GM12891 (cell line): ENCODE measurements around the gene MTFR1L. TPM values are rescaled to one million over a fixed set of nuclear protein-coding genes. Genes with fewer than 3 reads are reported as not detected.

Source experiments
- DNase-seq: peaks from one replicate; pipeline ENCODE4 v3.0.0; 2011; ENCODE audit warnings: low spot score; ENCODE audit not compliant: insufficient read length
- FAIRE-seq: peaks from 2 replicates; lab custom pipeline; 2011; peaks lifted over from hg19 to GRCh38; lab: Jason Lieb, UNC
- PAX5 ChIP-seq: IDR thresholded peaks from 2 replicates; pipeline ENCODE4 v1.6.1; 2011; ENCODE audit warnings: low read length, moderate library complexity, mild to moderate bottlenecking; ENCODE audit not compliant: insufficient read depth, severe bottlenecking
- POLR2A ChIP-seq: IDR thresholded peaks from 2 replicates; pipeline ENCODE4 v1.6.1; 2011; ENCODE audit warnings: low read depth, low read length, control low read depth
- POLR2AphosphoS5 ChIP-seq: IDR thresholded peaks from 2 replicates; pipeline ENCODE4 v1.6.1; 2011; ENCODE audit warnings: low read depth, low read length, control low read depth
- POU2F2 ChIP-seq: IDR thresholded peaks from 2 replicates; pipeline ENCODE4 v1.6.1; 2011; ENCODE audit warnings: low read depth, mild to moderate bottlenecking, control low read depth, low read length, moderate library complexity
- SPI1 ChIP-seq: IDR thresholded peaks from 2 replicates; pipeline ENCODE4 v1.6.1; 2011; ENCODE audit warnings: low read depth, low read length, control low read depth
- TAF1 ChIP-seq: IDR thresholded peaks from 2 replicates; pipeline ENCODE4 v1.6.1; 2011; ENCODE audit warnings: low read depth, low read length, control low read depth
- polyA plus RNA-seq: library from polyadenylated mRNA; unstranded; fragments of >200 nt; gene quantifications from one replicate; pipeline ENCODE4 v1.2.1, GENCODE V29; 2012; ENCODE audit warnings: low read depth, missing spikeins, inconsistent platforms; ENCODE audit not compliant: missing spikeins

Gene MTFR1L
- polyA plus RNA-seq: 31.3 TPM

DNA sequence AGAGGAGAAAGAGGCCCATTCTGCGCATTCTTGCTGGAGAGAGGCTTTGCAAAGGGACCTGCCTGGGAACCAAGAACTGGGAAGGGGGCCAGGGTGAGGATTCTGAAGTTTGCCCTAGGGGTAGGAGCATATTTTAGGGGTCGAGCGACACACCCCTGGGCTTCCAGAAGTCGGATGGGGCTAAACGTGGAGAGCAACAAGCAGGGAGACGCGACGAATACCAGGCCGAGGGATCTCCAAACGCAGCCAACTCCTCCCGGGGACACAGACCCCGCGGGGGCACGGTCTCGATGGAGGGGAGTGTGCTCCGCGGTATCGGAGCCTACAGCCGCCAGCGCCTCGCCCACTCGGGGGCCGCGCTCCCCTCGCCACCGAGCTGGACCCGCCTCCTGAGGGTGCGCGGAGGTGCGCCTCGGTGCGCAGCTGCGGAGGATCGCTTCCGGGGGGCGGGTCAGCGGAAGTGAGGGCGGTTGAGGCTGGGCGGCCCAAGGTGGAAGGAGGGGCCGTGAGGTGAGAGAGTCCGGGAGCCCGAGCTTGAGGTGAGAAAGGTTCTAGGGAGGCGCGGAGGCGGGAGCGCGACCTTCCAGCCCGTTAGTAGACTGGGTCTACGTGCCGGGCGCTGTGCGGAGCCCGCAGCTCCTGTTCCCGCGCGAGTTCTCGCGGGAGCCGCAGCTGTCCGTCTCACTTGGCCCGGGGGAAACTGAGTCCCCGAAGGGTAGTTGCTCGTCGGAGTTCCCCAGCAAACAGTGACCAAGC is at the start of gene MTFR1L:
MTFR1L (plus strand) TSS at position 464 of the 756 bp plus-strand sequence. CDS start 3,151 bp downstream, outside the sequence.
- TF ChIP-seq TAF1 (peak; percentile 76; the same call in 1 of the 2 replicates), PAX5 (peak; percentile 23), SPI1 (peak; percentile 42), POLR2AphosphoS5 (peak; percentile 86), POLR2A (peak; percentile 89), POU2F2 (0 out of 2 replicates have a peak, but pooled peaks have one; percentile 50)
- DNase-seq (peak; percentile 99), FAIRE-seq (peak; percentile 99)

DNA sequence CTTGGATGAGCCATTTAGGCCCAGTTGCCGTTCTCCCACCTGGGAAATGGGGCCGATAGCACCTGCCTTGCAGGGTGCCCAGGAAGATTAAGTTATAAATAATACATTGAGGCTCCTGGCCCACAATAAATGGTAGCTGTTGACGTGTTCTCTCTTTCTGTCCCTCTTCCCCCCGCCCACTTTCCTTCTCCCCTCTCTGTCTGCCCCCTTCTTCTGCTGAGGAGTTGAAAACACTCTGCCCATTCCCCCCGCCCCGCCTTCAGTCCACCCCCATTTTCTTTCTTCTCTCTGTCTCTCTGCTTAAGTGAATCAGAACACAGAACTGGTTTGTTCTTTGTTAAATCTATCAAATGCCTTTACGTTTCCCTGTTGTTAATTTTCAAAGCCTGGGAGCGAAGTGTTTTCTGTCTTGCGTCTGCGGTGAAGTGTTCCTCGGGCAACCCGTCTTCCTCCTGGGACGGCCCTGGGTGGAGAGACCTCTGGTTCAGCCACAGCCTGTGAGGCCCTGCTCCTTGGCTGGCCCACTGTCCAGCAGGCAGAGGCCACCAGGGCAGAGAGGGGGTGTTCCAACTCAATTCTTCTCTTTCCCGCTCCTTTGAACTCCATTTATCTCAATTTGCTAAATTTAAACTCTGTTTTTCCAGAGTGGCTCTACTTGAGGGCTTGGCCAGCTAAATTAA is 49.1 kb upstream of the MTFR1L start:
- FAIRE-seq: no peak
- no peak for TF ChIP-seq POLR2A
- TF ChIP-seq POLR2AphosphoS5: no peak
- no peak for TF ChIP-seq PAX5
- TF ChIP-seq POU2F2: no peak
- no peak for TF ChIP-seq TAF1
- no peak for TF ChIP-seq SPI1
- DNase-seq: no peak

DNA sequence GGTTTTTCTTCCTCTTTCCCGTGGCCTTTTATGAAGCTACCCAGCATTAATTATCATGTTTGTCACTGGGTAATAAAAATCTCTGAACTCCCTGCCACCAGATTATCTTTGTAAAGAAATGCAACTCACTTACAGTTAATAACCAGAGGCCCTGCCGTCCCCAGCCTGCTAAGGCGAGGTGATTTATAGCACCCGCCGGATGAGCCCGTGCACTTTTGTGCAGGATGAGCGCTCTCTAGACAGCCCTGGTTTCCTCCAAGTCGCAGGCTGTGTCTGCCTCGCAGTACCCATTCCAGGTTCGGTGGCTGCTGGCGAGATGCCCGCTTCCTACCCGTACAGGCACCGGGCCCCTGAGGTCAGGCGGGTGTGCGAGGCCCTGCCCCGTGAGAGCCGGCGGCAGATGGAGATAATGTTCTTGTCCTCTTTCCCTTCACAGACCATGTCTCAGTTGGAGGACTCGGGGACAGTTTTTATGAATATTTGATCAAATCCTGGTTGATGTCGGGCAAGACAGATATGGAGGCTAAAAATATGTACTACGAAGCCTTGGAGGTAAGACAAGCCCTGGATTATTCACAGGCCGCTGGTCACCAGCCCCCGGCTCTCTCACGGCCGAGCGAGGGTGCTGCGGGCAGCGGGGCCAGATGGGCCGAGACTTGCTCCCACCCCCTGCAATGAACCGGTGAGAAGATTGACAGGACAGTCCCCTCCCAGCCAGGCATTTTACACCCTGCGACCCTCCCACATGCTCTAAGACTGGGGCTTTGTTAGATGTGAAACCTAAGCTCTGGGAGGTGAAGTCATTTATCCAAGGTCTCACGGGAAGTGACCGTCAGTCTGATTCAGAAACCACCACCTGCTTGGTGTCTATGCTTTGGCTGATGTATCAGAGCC is 48.3 kb upstream of the MTFR1L start:
- FAIRE-seq: peak; percentile 54
- DNase-seq: peak; percentile 60
- no peak for TF ChIP-seq POU2F2
- TF ChIP-seq SPI1: peak; percentile 19; the same call in 1 of the 2 replicates

DNA sequence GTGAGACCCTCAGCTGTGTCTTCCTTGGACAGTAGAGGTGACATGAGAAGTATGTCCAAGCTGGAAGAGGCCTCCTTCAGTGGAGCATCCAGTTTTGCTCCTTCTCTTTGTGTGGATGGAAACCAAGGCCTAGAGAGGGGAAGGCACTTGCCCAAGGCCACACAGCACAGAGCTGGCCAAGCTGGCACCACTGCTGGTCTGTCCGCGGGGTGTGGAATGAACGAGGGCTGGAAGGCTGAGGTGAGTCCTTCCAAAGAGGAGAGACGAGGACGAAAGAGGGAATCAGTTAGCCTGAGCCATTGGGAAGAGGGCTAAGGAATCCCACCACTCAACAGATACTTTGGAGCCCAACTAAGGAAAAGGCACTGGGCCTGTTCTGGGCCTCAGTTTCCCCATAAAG is 47.6 kb upstream of the MTFR1L start:
- FAIRE-seq: no peak
- no peak for TF ChIP-seq PAX5
- no peak for TF ChIP-seq SPI1
- TF ChIP-seq TAF1: no peak
- TF ChIP-seq POU2F2: no peak
- TF ChIP-seq POLR2A: no peak
- no peak for TF ChIP-seq POLR2AphosphoS5

DNA sequence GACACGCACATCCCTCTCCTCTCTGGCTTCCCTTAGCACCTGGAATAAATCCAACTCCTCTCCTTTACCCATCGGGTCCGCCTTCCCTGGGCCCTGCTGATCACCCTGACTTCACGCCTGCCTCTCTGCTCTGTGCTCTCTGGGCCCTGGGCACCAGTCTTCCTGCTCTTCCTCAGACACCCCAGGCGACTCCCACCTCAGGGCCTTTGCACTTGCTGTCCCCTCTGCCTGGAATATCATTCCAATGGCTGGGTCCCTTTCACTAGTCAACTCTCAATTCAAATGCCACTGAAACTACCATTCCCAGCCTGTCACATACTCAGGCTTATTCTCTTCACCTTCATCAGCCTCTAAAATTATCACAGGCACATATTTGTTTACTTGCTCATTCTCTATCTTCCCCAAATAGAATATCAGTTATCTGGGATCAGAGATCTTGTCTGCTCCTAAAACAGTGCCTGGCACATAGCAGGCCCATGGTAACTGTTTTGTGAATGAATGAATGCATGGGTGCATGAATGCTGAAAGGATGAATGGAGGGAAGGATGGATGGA is 47.0 kb upstream of the MTFR1L start:
- FAIRE-seq (no peak), DNase-seq (no peak)
- TF ChIP-seq SPI1: no peak
- TF ChIP-seq POU2F2: no peak
- no peak for TF ChIP-seq PAX5
- no peak for TF ChIP-seq POLR2A
- no peak for TF ChIP-seq TAF1
- no peak for TF ChIP-seq POLR2AphosphoS5

More for the DNA sequence above, 47.6 kb upstream of the MTFR1L start:
- no peak for DNase-seq

DNA sequence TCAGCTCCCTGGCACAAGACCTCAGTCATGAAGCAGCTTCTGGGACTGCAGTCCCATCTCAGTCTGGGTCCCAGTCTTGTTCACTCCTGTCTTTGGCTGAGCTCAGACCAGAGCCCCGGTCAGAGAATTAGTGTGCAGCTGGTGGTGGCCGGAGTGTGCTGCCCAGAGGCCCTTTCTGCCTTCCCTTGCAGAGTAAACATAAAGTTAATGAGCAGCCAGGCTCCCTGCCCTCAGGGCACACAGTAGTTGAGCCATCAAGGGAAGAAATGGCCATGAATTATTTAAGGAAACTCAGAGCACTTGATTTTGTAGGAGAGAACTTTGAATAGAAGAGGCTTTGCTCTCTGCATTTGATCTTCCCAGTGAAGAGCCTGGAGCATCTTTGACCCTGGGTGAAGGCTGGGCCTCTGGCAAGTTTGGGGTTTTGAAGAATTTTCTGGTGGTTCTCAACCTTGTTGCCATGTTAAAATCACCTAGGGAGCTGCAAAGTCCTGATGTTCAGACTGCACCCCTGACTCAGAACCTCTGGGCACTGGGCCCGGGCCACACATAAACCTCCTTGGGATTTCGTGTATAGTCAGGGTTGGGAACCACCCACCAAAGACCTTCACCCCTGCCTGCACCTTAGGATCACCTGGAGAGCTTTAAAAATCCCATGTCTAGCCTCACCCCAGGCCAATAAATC is 46.2 kb upstream of the MTFR1L start:
- no peak for FAIRE-seq
- DNase-seq: no peak
- TF ChIP-seq POLR2AphosphoS5 (no peak), TAF1 (no peak), PAX5 (no peak), POLR2A (no peak), POU2F2 (no peak), SPI1 (no peak)

DNA sequence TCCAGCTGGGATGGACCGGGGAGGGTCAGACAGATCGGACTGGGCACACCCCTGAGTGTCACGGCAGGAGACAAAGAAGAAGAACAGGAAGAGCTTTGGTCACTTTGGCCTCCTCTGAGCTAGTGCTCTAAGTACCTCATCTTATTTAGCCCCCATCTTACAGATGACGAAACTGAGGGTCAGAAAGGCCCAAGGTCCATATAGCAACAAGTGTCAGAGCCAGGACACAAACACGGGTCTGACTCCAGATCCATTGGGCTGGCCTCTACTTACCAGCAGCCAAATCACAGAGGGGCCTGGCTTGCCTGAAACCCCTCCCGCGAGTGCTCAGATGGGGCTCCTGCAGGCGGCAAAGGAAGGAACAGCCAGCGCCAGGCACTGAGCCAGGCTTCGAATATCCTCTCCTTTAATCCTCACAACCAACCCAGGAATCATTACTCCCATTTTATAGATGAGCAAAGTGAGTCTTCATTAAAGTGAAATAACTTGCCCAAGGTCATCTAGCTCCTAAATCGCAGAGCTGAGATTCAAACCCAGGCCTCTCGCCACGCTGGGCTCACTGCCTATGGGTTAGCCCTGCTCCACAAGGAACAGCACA is 45.4 kb upstream of the MTFR1L start:
- no peak for TF ChIP-seq SPI1
- no peak for TF ChIP-seq POLR2A
- TF ChIP-seq POLR2AphosphoS5: no peak
- TF ChIP-seq TAF1: no peak
- TF ChIP-seq PAX5: no peak
- TF ChIP-seq POU2F2: no peak
- FAIRE-seq (no peak), DNase-seq (no peak)
